GM23338 (cell line): Measurements from ENCODE around the gene RASGRF2. TPM values are rescaled to one million over a fixed set of nuclear protein-coding genes. Genes with fewer than 3 reads are reported as not detected.

Experiments
- ATAC-seq: fragments of 200-7000 bp; cut with Tn5 transposase; 3 replicates; pipeline ENCODE4 v1.9.1; 2020
- DNase-seq: peaks from one replicate; pipeline ENCODE4 v3.0.0-alpha.2; 2015; ENCODE audit warnings: low spot score
- H2AFZ ChIP-seq: fragments of 200-600 bp; sonication (generic); 2 replicates; pipeline ENCODE4 v1.8.0; 2016; ENCODE audit warnings: antibody characterized with exemption, mild to moderate bottlenecking, moderate library complexity
- H3F3A ChIP-seq: fragments of 200-600 bp; sonication (generic); replicated peaks from 2 replicates; pipeline ENCODE4 v1.8.0; 2017; ENCODE audit warnings: antibody characterized with exemption, mixed run types, low read depth
- H3K27ac ChIP-seq: fragments of 200-600 bp; sonication (generic); 2 replicates; pipeline ENCODE4 v1.6.1; 2016; ENCODE audit warnings: low read depth
- H3K27me3 ChIP-seq: fragments of 200-600 bp; sonication (generic); 2 replicates; pipeline ENCODE4 v1.8.0; 2016; ENCODE audit warnings: mild to moderate bottlenecking, mixed run types, moderate library complexity; ENCODE audit not compliant: insufficient read depth
- H3K36me3 ChIP-seq: fragments of 200-600 bp; sonication (generic); 2 replicates; pipeline ENCODE4 v1.8.0; 2016; ENCODE audit warnings: mild to moderate bottlenecking; ENCODE audit not compliant: insufficient read depth
- H3K4me1 ChIP-seq: fragments of 200-600 bp; sonication (generic); 2 replicates; pipeline ENCODE4 v1.8.0; 2016; ENCODE audit warnings: mild to moderate bottlenecking, moderate library complexity; ENCODE audit not compliant: insufficient read depth
- H3K4me2 ChIP-seq: fragments of 200-600 bp; sonication (generic); 2 replicates; pipeline ENCODE4 v1.7.1; 2017; ENCODE audit warnings: mixed run types
- H3K4me3 ChIP-seq: fragments of 200-600 bp; sonication (generic); 2 replicates; pipeline ENCODE4 v1.6.1; 2016; ENCODE audit warnings: mixed run types
- H3K79me2 ChIP-seq: fragments of 200-600 bp; sonication (generic); replicated peaks from 2 replicates; pipeline ENCODE4 v1.8.0; 2017; ENCODE audit warnings: mild to moderate bottlenecking; ENCODE audit not compliant: insufficient read depth
- H3K9me2 ChIP-seq: fragments of 200-600 bp; sonication (generic); 2 replicates; pipeline ENCODE4 v1.8.0; 2017; ENCODE audit not compliant: insufficient read depth
- H4K20me1 ChIP-seq: fragments of 200-600 bp; sonication (generic); replicated peaks from 2 replicates; pipeline ENCODE4 v1.8.0; 2017; ENCODE audit warnings: mild to moderate bottlenecking; ENCODE audit not compliant: insufficient read depth
- H3K27ac Mint-ChIP-seq: 2 replicates; pipeline ENCODE4 v1.8.0; 2020; ENCODE audit warnings: inconsistent platforms, mild to moderate bottlenecking, moderate library complexity, mixed read lengths
- H3K27me3 Mint-ChIP-seq: 3 replicates; pipeline ENCODE4 v1.8.0; 2022; ENCODE audit warnings: low read depth, mild to moderate bottlenecking, moderate library complexity, mixed read lengths, inconsistent platforms; ENCODE audit not compliant: insufficient read depth, poor library complexity
- H3K36me3 Mint-ChIP-seq: 3 replicates; pipeline ENCODE4 v1.8.0; 2021; ENCODE audit warnings: low read depth, mild to moderate bottlenecking, inconsistent platforms, moderate library complexity, mixed read lengths
- H3K4me1 Mint-ChIP-seq: 3 replicates; pipeline ENCODE4 v1.8.0; 2020; ENCODE audit warnings: mild to moderate bottlenecking, inconsistent platforms, mixed read lengths
- H3K4me3 Mint-ChIP-seq: 3 replicates; pipeline ENCODE4 v1.8.0; 2021; ENCODE audit warnings: moderate library complexity, mild to moderate bottlenecking, inconsistent platforms, mixed read lengths
- H3K9me3 Mint-ChIP-seq: 3 replicates; pipeline ENCODE4 v1.8.0; 2020; ENCODE audit warnings: moderate library complexity, mild to moderate bottlenecking, inconsistent platforms, mixed read lengths
- CREB1 ChIP-seq: fragments of 250-450 bp; sonication (Bioruptor Pico); IDR thresholded peaks from 2 replicates; pipeline ENCODE4 v1.5.0; 2020; ENCODE audit warnings: low read depth, mild to moderate bottlenecking, moderate library complexity
- EZH2phosphoT487 ChIP-seq: fragments of 200-600 bp; sonication (generic); IDR thresholded peaks from one replicate; pipeline ENCODE4 v1.8.1; 2018; ENCODE audit warnings: antibody characterized with exemption; ENCODE audit not compliant: unreplicated experiment
- JUNB ChIP-seq: IDR thresholded peaks from one replicate; pipeline ENCODE4 v1.6.1; 2016; ENCODE audit warnings: antibody characterized with exemption; ENCODE audit not compliant: unreplicated experiment
- NANOG ChIP-seq: IDR thresholded peaks from 2 replicates; pipeline ENCODE4 v1.6.1; 2016; ENCODE audit warnings: antibody characterized with exemption, borderline replicate concordance
- POLR2AphosphoS5 ChIP-seq: IDR thresholded peaks from 2 replicates; pipeline ENCODE4 v1.6.1; 2016; ENCODE audit warnings: antibody characterized with exemption, low read depth
- REST ChIP-seq: IDR thresholded peaks from one replicate; pipeline ENCODE4 v1.6.1; 2018; ENCODE audit warnings: antibody characterized with exemption; ENCODE audit not compliant: unreplicated experiment
- ZNF114 ChIP-seq: fragments of 250-450 bp; sonication (Bioruptor Pico); IDR thresholded peaks from 2 replicates; pipeline ENCODE4 v1.5.0; 2020; ENCODE audit warnings: mild to moderate bottlenecking, moderate library complexity
- ZNF331 ChIP-seq: fragments of 250-450 bp; sonication (Bioruptor Pico); IDR thresholded peaks from 2 replicates; pipeline ENCODE4 v1.5.0; 2020; ENCODE audit warnings: low read depth, mild to moderate bottlenecking, moderate library complexity
- long read RNA-seq: library from polyadenylated mRNA; unstranded; transcript quantifications from one replicate; pipeline ENCODE4 v2.0.0, GENCODE V29; 2020; ENCODE audit not compliant: unreplicated experiment
- polyA plus RNA-seq: library from polyadenylated mRNA; unstranded; fragments of >200 nt; fragmentation: Nextera tagmentation; extraction: Ambion mirVana; gene quantifications from 2 replicates; pipeline ENCODE4 v1.2.1, GENCODE V29; 2016
- total RNA-seq: library from RNA; depleted of rRNA; stranded (reverse); fragments of >200 nt; shearing (Covaris generic); gene quantifications from 2 replicates; pipeline ENCODE4 v1.2.3, GENCODE V29; 2014; rRNA removed
- TF ChIP-seq, protein P1 (sequence below), 2 experiments: fragments of 200-600 bp in 1 of 2; sonication (generic) in 1 of 2; conservative IDR thresholded peaks; 2 replicates each; pipeline versions ENCODE4 v1.5.1 to v1.6.1; 2016 to 2017; ENCODE audit warnings: antibody characterized with exemption in 2 of 2, low read depth in 2 of 2, mild to moderate bottlenecking in 2 of 2, moderate library complexity in 1 of 2
- TF ChIP-seq, protein P2 (sequence below): IDR thresholded peaks from 2 replicates; pipeline ENCODE4 v1.6.1; 2016; ENCODE audit warnings: antibody characterized with exemption

Gene RASGRF2, protein sequence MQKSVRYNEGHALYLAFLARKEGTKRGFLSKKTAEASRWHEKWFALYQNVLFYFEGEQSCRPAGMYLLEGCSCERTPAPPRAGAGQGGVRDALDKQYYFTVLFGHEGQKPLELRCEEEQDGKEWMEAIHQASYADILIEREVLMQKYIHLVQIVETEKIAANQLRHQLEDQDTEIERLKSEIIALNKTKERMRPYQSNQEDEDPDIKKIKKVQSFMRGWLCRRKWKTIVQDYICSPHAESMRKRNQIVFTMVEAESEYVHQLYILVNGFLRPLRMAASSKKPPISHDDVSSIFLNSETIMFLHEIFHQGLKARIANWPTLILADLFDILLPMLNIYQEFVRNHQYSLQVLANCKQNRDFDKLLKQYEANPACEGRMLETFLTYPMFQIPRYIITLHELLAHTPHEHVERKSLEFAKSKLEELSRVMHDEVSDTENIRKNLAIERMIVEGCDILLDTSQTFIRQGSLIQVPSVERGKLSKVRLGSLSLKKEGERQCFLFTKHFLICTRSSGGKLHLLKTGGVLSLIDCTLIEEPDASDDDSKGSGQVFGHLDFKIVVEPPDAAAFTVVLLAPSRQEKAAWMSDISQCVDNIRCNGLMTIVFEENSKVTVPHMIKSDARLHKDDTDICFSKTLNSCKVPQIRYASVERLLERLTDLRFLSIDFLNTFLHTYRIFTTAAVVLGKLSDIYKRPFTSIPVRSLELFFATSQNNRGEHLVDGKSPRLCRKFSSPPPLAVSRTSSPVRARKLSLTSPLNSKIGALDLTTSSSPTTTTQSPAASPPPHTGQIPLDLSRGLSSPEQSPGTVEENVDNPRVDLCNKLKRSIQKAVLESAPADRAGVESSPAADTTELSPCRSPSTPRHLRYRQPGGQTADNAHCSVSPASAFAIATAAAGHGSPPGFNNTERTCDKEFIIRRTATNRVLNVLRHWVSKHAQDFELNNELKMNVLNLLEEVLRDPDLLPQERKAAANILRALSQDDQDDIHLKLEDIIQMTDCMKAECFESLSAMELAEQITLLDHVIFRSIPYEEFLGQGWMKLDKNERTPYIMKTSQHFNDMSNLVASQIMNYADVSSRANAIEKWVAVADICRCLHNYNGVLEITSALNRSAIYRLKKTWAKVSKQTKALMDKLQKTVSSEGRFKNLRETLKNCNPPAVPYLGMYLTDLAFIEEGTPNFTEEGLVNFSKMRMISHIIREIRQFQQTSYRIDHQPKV (N-terminal part only)
- 15.0 and 19.2 TPM in 2 replicates for total RNA-seq
- 4.3 and 5.0 TPM in 2 replicates for polyA plus RNA-seq
- long read RNA-seq = 0 reads

DNA sequence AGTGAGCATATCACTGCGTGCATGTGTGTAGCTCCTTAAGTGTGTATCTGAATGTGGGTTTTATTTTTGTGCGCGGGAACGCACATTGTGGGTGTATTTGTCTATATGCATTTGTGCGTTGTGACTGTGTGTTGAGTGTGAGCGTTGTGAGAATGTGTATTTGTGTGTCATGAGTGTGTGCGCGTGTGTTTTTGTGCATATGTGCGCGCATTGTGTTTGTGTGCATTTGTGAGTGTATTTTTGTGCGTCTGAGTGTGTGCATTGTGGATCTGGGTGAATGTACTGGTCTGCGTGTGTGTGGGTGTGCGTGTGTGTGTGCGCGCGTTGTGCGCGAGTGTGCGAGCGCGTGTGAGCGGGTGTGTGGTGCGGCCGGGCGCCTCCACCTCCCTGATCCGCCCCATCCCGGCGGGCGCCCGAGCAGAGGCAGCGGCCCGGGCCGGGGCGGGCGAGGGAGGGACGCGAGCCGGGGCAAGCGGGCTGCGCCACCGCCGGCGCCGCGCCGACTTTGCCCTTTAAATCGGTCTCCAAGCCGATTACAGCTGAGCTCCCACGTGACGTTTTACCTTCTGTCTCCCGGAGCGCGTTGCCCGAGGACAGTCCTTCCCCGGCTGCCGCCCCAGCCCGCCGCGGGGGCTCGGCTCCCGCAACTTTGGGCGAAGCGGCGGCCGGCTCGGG lies at the start of gene RASGRF2:
Gene RASGRF2, plus strand, starts transcription at position 596 of the 675 bp plus-strand sequence. CDS start 376 bp downstream, outside the sequence.
- H3K9me2 ChIP-seq = peaks cover 8% of the 10 kb centered on the region; the same call in 1 of the 2 replicates
- peak within 1 kb of the TSS; percentile 83 for H3K4me2 ChIP-seq
- no peaks in the 10 kb centered on the region for H3K36me3 ChIP-seq
- Mint-ChIP-seq H3K27me3 (peaks cover 21% of the 10 kb centered on the region), H3K9me3 (peaks cover 5% of the 10 kb centered on the region; the same call in 1 of the 3 replicates), H3K4me1 (peaks cover 72% of the 10 kb centered on the region), H3K36me3 (peaks cover 5% of the 10 kb centered on the region; the same call in 1 of the 3 replicates), H3K4me3 (peak within 1 kb of the TSS; percentile 77), H3K27ac (no peak within 1 kb of the TSS)
- ATAC-seq (peak; percentile 56), DNase-seq (peak; percentile 89)
- peak within 1 kb of the TSS; percentile 69 for H3K4me3 ChIP-seq
- peaks cover 7% of the 10 kb centered on the region; the same call in 1 of the 2 replicates for H3F3A ChIP-seq
- H3K27ac ChIP-seq = peak within 1 kb of the TSS; percentile 60
- peaks cover 28% of the 10 kb centered on the region for H3K79me2 ChIP-seq
- H3K27me3 ChIP-seq = peaks cover 30% of the 10 kb centered on the region
- no peak within 1 kb of the TSS for H2AFZ ChIP-seq
- no peaks in the 10 kb centered on the region for H4K20me1 ChIP-seq
- peaks cover 66% of the 10 kb centered on the region for H3K4me1 ChIP-seq
- TF ChIP-seq REST (no peak), NANOG (no peak), POLR2AphosphoS5 (no peak), ZNF114 (CRISPR knock-in tag) (no peak), CREB1 (no peak), EZH2phosphoT487 (no peak), JUNB (no peak), ZNF331 (CRISPR knock-in tag) (no peak)
- TF ChIP-seq, protein P1, sequence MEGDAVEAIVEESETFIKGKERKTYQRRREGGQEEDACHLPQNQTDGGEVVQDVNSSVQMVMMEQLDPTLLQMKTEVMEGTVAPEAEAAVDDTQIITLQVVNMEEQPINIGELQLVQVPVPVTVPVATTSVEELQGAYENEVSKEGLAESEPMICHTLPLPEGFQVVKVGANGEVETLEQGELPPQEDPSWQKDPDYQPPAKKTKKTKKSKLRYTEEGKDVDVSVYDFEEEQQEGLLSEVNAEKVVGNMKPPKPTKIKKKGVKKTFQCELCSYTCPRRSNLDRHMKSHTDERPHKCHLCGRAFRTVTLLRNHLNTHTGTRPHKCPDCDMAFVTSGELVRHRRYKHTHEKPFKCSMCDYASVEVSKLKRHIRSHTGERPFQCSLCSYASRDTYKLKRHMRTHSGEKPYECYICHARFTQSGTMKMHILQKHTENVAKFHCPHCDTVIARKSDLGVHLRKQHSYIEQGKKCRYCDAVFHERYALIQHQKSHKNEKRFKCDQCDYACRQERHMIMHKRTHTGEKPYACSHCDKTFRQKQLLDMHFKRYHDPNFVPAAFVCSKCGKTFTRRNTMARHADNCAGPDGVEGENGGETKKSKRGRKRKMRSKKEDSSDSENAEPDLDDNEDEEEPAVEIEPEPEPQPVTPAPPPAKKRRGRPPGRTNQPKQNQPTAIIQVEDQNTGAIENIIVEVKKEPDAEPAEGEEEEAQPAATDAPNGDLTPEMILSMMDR (conservative IDR thresholded peaks at IDR 0.05; ENCODE audit: low read depth in 2 of 2) = no peak
- TF ChIP-seq, protein P2, sequence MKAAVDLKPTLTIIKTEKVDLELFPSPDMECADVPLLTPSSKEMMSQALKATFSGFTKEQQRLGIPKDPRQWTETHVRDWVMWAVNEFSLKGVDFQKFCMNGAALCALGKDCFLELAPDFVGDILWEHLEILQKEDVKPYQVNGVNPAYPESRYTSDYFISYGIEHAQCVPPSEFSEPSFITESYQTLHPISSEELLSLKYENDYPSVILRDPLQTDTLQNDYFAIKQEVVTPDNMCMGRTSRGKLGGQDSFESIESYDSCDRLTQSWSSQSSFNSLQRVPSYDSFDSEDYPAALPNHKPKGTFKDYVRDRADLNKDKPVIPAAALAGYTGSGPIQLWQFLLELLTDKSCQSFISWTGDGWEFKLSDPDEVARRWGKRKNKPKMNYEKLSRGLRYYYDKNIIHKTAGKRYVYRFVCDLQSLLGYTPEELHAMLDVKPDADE = no peak; the same call in 1 of the 2 replicates
